SKM-1 (cell line): ENCODE data around the gene PRKCI.
"Not testable (repeated sequence)": the region's sequence is repeated elsewhere in the genome, so short reads cannot be mapped to it uniquely, and the experiment has no call there.

Experiments
- DNase-seq: peaks from one replicate; lab custom pipeline; 2025; ENCODE audit not compliant: unreplicated experiment; lab: John Stamatoyannopoulos, UW

PRKCI gene

GRCh38 chr3:170222647-170223541 is 670 bp downstream of the PRKCI start:
- no peak for DNase-seq

DNA sequence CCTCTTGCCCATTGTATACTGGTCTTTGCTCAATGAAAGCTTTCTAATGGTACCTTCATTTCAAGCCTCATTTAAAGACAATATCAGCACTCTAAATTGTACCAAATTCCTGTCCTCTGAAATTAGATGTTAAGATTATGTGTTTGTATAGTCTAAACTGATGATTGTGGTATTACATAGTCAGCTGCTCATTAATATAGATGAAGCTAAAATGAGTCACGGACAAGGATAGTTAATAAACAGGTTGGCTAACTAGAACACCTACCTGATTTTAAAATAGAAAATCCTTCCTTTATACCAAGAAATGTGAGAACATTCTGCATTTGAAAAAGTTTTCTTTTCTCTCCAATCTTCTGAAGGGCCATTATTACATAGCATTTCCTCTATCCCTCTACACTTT is 2.9 kb downstream of the PRKCI start:
- no peak for DNase-seq

- no peak for DNase-seq
These were observed 4.3 kb downstream of the PRKCI start for GRCh38 chr3:170226426-170226960.

GRCh38 chr3:170228093-170228766 is 6.0 kb downstream of the PRKCI start:
- no peak for DNase-seq

DNA sequence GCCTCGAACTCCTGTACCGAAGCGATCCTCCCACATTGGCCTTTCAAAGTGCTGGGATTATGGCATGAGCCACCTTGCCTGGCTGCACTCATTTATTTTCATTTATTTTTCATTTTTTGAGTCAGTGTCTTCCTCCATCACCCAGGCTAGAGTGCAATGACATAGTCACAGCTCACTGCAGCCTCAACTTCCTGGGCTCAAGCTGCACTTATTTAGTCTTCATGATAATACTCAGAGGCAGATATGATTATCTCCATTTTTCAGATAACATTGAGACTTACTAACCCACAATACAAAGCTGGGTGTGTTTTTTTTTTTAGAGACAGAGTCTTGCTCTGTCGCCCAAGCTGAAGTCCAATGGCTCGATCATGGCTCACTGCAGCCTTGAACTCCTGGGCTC is 10.0 kb downstream of the PRKCI start:
- no peak for DNase-seq

DNA sequence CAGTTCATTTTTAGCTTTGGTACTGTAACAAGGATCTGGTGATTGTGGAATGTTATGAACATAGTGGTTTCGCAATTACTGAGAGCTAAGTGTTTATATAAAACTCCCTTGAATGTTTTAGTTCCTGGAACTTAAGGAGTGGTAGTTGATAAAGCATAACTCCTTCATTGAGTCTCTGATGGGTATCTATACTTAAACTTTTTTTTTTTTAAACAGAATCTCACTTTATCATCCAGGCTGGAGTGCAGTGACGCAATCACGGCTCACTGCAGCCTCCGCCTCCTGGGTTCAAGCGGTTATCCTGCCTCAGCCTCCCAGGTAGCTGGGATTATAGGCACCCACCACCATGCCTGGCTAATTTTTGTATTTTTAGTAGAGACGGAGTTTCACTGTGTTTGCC is 11.3 kb downstream of the PRKCI start:
- no peak for DNase-seq

GRCh38 chr3:170240142-170240541 is 17.9 kb downstream of the PRKCI start:
- no peak for DNase-seq

DNA sequence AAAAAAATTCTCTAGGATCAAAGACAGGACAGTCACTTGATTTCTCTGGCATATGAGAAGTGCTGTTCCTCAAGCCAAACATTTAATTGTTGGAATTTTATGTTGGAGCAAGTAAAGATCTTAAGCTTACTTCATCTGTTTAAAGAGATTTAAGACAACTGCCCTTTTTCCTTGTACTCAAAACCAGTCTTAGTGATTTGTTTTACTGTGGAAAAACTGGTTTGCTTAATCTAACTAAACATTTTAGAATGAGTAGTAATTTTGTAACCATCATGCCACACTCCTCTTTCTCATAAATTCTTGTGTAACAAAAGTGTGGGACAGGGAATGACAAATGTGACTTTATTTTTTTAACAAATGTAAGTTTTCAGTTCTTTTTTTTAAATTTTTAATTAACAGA is 18.4 kb downstream of the PRKCI start:
- no peak for DNase-seq

GRCh38 chr3:170244576-170244975 is 22.4 kb downstream of the PRKCI start:
- no peak for DNase-seq

- no peak for DNase-seq
These were observed 25.7 kb downstream of the PRKCI start for GRCh38 chr3:170247875-170248274.

- DNase-seq, result no peak
These were observed 34.4 kb downstream of the PRKCI start for GRCh38 chr3:170256597-170256996.

- DNase-seq, result no peak
These were observed 34.9 kb downstream of the PRKCI start for GRCh38 chr3:170257145-170257544.

DNA sequence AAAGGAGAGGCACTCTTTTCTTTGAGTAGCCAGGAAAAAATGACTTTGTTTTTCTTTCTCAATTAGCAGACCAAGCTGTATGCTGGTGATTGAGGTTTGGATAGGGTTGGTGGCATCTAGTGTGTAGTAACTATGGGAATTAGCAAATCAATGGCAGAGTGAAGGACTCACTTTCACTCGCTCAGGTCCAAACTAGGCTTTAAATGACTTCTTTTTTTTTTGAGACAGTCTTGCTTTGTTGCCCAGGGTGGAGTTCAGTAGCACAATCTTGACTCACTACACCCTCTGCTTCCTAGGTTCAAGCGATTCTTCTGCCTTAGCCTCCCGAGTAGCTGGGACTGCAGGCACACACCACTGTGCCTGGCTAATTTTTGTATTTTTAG is 35.9 kb downstream of the PRKCI start:
- no peak for DNase-seq

GRCh38 chr3:170259907-170260306 is 37.7 kb downstream of the PRKCI start:
- DNase-seq, result no peak

- no peak for DNase-seq
These were observed 45.6 kb downstream of the PRKCI start for GRCh38 chr3:170267793-170268192.

DNA sequence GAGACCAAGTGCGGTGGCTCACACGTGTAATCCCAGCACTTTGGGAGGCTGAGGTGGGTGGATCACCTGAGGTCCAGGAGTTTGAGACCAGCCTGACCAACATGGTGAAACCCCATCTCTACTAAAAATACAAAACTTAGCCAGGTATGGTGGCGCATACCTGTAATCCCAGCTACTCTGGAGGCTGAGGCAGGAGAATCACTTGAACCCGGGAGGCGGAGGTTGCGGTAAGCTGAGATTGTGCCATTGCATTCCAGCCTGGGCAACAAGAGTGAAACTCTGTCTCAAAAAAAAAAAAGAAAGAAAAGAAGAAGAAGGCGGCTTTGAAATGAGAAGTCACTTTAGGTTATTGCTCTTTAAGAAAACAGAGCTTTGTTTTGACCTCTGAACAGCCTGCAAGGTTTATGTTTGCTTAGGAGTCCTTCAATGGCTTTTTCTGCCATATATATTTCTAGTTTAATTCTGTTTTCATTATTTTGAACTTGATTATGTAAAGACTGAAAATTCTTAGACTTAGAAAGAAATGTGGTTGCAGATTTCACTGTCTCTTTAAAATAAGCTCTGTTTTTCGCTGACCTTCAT is 47.5 kb downstream of the PRKCI start:
- not testable (repeated sequence) for DNase-seq

DNA sequence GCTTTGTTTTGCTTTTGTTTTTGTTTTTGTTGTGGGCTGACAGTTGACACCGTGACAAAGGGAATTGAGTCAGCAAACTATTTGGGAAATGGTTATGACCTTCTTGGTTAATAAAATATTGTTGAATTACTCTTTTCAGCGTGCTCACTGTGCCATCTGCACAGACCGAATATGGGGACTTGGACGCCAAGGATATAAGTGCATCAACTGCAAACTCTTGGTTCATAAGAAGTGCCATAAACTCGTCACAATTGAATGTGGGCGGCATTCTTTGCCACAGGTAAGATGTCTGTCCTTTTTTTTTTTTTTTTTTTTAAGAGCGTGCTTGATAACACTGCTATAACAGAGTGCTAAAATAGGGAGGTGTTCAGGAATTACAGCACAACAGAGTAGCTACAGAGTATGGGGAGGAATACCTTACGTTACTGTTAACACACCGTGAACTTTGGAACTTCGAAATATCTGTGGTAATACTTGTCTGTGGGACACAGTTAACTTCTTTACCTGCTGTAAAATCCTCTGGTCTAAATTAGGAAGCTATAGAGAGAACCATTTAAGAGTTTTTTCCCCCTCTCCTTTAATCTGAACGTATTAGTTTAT is 48.2 kb downstream of the PRKCI start:
- DNase-seq, result no peak

DNA sequence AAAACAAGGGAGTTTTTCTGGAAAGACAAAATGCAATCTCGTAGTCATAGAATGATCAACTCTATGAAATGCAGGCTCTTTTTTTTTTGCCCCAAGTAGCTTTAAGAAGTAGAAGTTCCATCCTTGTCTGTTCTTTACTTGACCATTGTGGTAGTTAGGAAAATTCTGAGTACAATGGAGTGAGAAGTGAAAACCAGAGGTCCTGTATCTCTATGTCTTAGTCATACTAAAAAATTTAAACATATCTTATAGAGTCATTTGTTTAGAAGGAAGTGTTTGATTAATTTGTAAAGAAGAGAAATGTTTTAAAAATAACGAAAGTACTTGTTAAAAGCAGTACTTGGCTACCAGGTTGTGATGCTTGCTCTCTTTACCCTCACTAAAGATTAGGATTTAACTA is 52.4 kb downstream of the PRKCI start:
- DNase-seq, result no peak

DNA sequence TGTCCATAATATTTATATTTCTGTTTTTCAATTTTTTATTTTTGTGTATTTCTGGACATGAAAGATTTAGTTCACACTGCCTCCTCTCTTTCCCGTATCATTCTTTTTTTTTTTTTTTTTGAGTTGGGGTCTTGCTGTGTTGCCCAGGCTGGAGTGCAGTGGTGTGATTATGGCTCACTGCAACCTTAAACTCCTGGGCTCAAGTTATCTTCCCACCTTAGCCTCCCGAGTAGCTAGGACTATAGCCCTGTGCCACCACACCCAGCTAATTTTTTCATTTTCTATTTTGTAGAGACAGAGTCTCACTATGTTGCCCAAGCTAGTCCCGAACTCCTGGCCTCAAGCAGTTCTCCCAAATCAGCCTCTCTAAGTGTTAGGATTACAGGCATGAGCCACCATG is 53.6 kb downstream of the PRKCI start:
- no peak for DNase-seq

GRCh38 chr3:170277311-170277710 is 55.1 kb downstream of the PRKCI start:
- DNase-seq, result not testable (repeated sequence)

DNA sequence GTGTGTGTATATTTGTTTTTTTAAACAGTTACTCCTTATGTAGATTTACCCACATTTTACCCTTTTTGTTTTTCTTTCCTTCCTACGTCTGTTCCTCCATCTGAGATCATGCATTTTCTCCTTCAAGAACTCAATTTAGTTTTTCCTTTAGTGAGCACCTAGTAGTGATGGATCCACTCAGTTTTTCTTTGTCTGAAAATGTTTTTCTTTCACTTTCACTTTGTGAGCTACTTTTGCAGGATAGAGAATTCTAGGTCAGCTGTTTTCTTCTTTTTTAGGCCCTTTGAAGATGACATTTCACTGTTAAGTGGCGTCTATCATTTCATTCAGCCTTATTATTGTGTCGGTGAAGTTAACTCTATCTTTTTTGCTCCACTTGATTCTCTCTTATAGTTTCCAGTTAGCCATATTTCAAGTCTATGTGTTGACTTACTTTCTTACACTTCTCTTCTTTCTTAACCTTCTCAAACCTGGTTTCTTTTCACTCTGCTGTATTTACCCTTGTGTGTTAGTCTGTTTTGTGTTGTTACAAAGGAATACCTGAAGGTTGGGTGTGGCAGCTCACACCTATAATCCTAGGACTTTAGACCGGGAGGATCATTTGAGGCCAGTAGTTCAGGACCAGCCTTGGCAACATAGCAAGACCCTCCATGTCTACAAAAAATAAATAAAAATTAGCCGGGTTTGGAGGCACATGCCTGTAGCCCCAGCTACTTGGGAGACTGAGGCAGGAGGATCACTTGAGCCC is 55.8 kb downstream of the PRKCI start:
- no peak for DNase-seq
